Astrocyte (in vitro differentiated cells and primary cell): Measurements from ENCODE around the gene NTM.

ENCODE experiments used
- EZH2 ChIP-seq: IDR thresholded peaks from 2 replicates; pipeline ENCODE4 v1.6.1; 2012; ENCODE audit warnings: mild to moderate bottlenecking, low read length, inconsistent platforms; ENCODE audit not compliant: insufficient read depth
- TF ChIP-seq, protein P1 (sequence below): IDR thresholded peaks from 2 replicates; pipeline ENCODE4 v1.5.1; 2011; ENCODE audit warnings: low read depth, mild to moderate bottlenecking, inconsistent platforms, low read length, moderate library complexity; ENCODE audit not compliant: insufficient read depth

DNA sequence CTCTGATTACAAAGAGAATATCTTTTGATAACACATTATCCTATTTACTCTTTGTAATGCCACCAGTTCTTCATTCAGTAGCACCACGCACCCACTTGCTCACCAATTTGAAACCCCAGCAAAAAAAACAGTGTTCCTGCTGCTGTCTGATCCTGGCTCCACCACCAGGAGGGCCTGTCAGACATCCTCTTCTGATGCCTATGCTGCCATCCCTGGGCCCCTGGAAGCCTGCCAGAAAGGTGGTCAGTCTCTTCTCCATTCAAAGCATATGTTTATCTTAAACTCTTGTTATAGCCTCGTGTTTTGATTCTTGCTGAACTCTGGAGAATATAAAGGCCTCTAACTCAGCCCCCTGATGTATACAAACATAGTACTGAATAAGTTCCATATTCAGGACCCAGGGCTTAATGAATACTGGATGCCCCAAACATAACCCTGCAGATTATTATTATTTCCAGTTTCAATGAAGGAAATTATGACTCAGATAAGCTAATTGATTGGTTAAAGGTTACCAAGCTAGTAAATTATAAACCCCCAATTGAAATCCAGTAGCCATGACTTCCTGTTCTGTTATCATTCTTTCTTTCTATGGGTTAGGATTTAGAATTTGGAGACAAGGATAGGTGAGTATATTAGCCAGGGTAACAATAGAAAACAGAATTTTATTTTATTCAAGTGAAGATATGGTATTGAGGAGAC is 116.7 kb downstream of the NTM start:
- TF ChIP-seq EZH2, result no peak
- TF ChIP-seq, protein P1, sequence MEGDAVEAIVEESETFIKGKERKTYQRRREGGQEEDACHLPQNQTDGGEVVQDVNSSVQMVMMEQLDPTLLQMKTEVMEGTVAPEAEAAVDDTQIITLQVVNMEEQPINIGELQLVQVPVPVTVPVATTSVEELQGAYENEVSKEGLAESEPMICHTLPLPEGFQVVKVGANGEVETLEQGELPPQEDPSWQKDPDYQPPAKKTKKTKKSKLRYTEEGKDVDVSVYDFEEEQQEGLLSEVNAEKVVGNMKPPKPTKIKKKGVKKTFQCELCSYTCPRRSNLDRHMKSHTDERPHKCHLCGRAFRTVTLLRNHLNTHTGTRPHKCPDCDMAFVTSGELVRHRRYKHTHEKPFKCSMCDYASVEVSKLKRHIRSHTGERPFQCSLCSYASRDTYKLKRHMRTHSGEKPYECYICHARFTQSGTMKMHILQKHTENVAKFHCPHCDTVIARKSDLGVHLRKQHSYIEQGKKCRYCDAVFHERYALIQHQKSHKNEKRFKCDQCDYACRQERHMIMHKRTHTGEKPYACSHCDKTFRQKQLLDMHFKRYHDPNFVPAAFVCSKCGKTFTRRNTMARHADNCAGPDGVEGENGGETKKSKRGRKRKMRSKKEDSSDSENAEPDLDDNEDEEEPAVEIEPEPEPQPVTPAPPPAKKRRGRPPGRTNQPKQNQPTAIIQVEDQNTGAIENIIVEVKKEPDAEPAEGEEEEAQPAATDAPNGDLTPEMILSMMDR, result no peak
